ENCODE results near the gene ANKLE2.

Gene ANKLE2

GRCh38 chr12:132774646-132775275 lies 13.1 kb upstream of the ANKLE2 start:
- no CpG with 5 or more reads among the region's 30 CpGs for WGBS, 2 donors (ENCODE audit: extremely low coverage in 2 of 2, insufficient read length in 2 of 2, insufficient replicate concordance in 1 of 2)
- H3K4me2 ChIP-seq (ENCODE audit: insufficient read depth, low read length, poor library complexity, severe bottlenecking), result no peak overlapping the region
- H2AK5ac ChIP-seq (ENCODE audit: low read depth, low read length), result no peak overlapping the region
- peaks cover 5% of the 10 kb centered on the region for H3K79me1 ChIP-seq (ENCODE audit: low read depth, low read length)
- H3K18ac ChIP-seq (ENCODE audit: low read length), result no peak overlapping the region
- no peak overlapping the region for H4K8ac ChIP-seq (ENCODE audit: low read depth, low read length)
- no peak overlapping the region for H3K23ac ChIP-seq (ENCODE audit: low read depth, low read length, poor library complexity)
- no peak overlapping the region for H3K4me3 ChIP-seq (ENCODE audit: low read length in 2 of 2)
- no peak overlapping the region for H3K27ac ChIP-seq (replicated peaks; ENCODE audit: low read length)
- no peak overlapping the region for H2BK5ac ChIP-seq (ENCODE audit: low read length)
- H3K4ac ChIP-seq (ENCODE audit: low read length), result no peak overlapping the region
- H2AFZ ChIP-seq (ENCODE audit: low read length), result no peak overlapping the region
- peaks cover 38 to 88% of the 10 kb centered on the region in 2 donors for H3K36me3 ChIP-seq (replicated peaks in 1 of 2; ENCODE audit: control insufficient read depth in 2 of 2, insufficient read depth in 2 of 2, low read length in 2 of 2)
- H2BK15ac ChIP-seq (ENCODE audit: low read length), result no peak overlapping the region
- H4K91ac ChIP-seq (ENCODE audit: low read depth, low read length, poor library complexity), result no peak overlapping the region
- H2BK120ac ChIP-seq (ENCODE audit: low read depth, low read length), result no peak overlapping the region
- DNase-seq (ENCODE audit: low spot score), result no peak
- H3K9ac ChIP-seq (ENCODE audit: low read depth, low read length, poor library complexity), result no peak overlapping the region
- no peak overlapping the region for H2BK12ac ChIP-seq (ENCODE audit: low read length)
- no peak overlapping the region for H3K14ac ChIP-seq (ENCODE audit: low read length)
- no peaks in the 10 kb centered on the region for H3K9me3 ChIP-seq (replicated peaks in 1 of 2; ENCODE audit: control insufficient read depth in 2 of 2, insufficient read depth in 1 of 2, low read depth in 1 of 2, low read length in 2 of 2)
- no peaks in the 10 kb centered on the region for H3K4me1 ChIP-seq (ENCODE audit: control insufficient read depth in 2 of 2, insufficient read depth in 1 of 2, low read depth in 1 of 2, low read length in 2 of 2)
- H3K27me3 ChIP-seq (ENCODE audit: control insufficient read depth in 3 of 3, insufficient read depth in 3 of 3, low read depth in 1 of 3, low read length in 3 of 3), result no peaks in the 10 kb centered on the region

GRCh38 chr12:132774159-132774558 lies 12.5 kb upstream of the ANKLE2 start:
- H2AK5ac ChIP-seq (ENCODE audit: low read depth, low read length), result no peak overlapping the region
- no peak overlapping the region for H3K14ac ChIP-seq (ENCODE audit: low read length)
- no peak overlapping the region for H3K4ac ChIP-seq (ENCODE audit: low read length)
- no peaks in the 10 kb centered on the region for H3K9me3 ChIP-seq (replicated peaks in 1 of 2; ENCODE audit: control insufficient read depth in 2 of 2, insufficient read depth in 1 of 2, low read depth in 1 of 2, low read length in 2 of 2)
- H2BK15ac ChIP-seq (ENCODE audit: low read length), result no peak overlapping the region
- no peak overlapping the region for H4K91ac ChIP-seq (ENCODE audit: low read depth, low read length, poor library complexity)
- H3K4me1 ChIP-seq (ENCODE audit: control insufficient read depth in 2 of 2, insufficient read depth in 1 of 2, low read depth in 1 of 2, low read length in 2 of 2), result no peaks in the 10 kb centered on the region
- no peak overlapping the region for H3K18ac ChIP-seq (ENCODE audit: low read length)
- H2AFZ ChIP-seq (ENCODE audit: low read length), result no peak overlapping the region
- H3K36me3 ChIP-seq (replicated peaks in 1 of 2; ENCODE audit: control insufficient read depth in 2 of 2, insufficient read depth in 2 of 2, low read length in 2 of 2), result peaks cover 38 to 88% of the 10 kb centered on the region in 2 donors
- no peak overlapping the region for H2BK120ac ChIP-seq (ENCODE audit: low read depth, low read length)
- no CpG with 5 or more reads among the region's 18 CpGs for WGBS, 2 donors (ENCODE audit: extremely low coverage in 2 of 2, insufficient read length in 2 of 2, insufficient replicate concordance in 1 of 2)
- no peak overlapping the region for H2BK12ac ChIP-seq (ENCODE audit: low read length)
- no peak overlapping the region for H3K23ac ChIP-seq (ENCODE audit: low read depth, low read length, poor library complexity)
- no peak overlapping the region for H3K4me2 ChIP-seq (ENCODE audit: insufficient read depth, low read length, poor library complexity, severe bottlenecking)
- H3K27ac ChIP-seq (replicated peaks; ENCODE audit: low read length), result no peak overlapping the region
- H4K8ac ChIP-seq (ENCODE audit: low read depth, low read length), result peak overlapping the region; percentile 82
- no peak for DNase-seq (ENCODE audit: low spot score)
- H3K79me1 ChIP-seq (ENCODE audit: low read depth, low read length), result peaks cover 5% of the 10 kb centered on the region
- no peaks in the 10 kb centered on the region for H3K27me3 ChIP-seq (ENCODE audit: control insufficient read depth in 3 of 3, insufficient read depth in 3 of 3, low read depth in 1 of 3, low read length in 3 of 3)
- no peak overlapping the region for H3K4me3 ChIP-seq (ENCODE audit: low read length in 2 of 2)
- no peak overlapping the region for H3K9ac ChIP-seq (ENCODE audit: low read depth, low read length, poor library complexity)
- no peak overlapping the region for H2BK5ac ChIP-seq (ENCODE audit: low read length)

GRCh38 chr12:132773077-132773955 lies 11.7 kb upstream of the ANKLE2 start:
- H3K23ac ChIP-seq (ENCODE audit: low read depth, low read length, poor library complexity), result no peak overlapping the region
- H3K27ac ChIP-seq (replicated peaks; ENCODE audit: low read length), result no peak overlapping the region
- H3K14ac ChIP-seq (ENCODE audit: low read length), result no peak overlapping the region
- peak overlapping the region in 1 of 2 donors; percentile 25 for H3K4me3 ChIP-seq (ENCODE audit: low read length in 2 of 2)
- peaks cover 38 to 90% of the 10 kb centered on the region in 2 donors for H3K36me3 ChIP-seq (replicated peaks in 1 of 2; ENCODE audit: control insufficient read depth in 2 of 2, insufficient read depth in 2 of 2, low read length in 2 of 2)
- no peak overlapping the region for H3K9ac ChIP-seq (ENCODE audit: low read depth, low read length, poor library complexity)
- no peak overlapping the region for H2AFZ ChIP-seq (ENCODE audit: low read length)
- H3K18ac ChIP-seq (ENCODE audit: low read length), result no peak overlapping the region
- H3K4ac ChIP-seq (ENCODE audit: low read length), result no peak overlapping the region
- H4K91ac ChIP-seq (ENCODE audit: low read depth, low read length, poor library complexity), result no peak overlapping the region
- peak overlapping the region; percentile 66 for H2BK5ac ChIP-seq (ENCODE audit: low read length)
- no peak overlapping the region for H2AK5ac ChIP-seq (ENCODE audit: low read depth, low read length)
- no peak overlapping the region for H4K8ac ChIP-seq (ENCODE audit: low read depth, low read length)
- H3K27me3 ChIP-seq (ENCODE audit: control insufficient read depth in 3 of 3, insufficient read depth in 3 of 3, low read depth in 1 of 3, low read length in 3 of 3), result no peaks in the 10 kb centered on the region
- no peaks in the 10 kb centered on the region for H3K9me3 ChIP-seq (replicated peaks in 1 of 2; ENCODE audit: control insufficient read depth in 2 of 2, insufficient read depth in 1 of 2, low read depth in 1 of 2, low read length in 2 of 2)
- no peaks in the 10 kb centered on the region for H3K4me1 ChIP-seq (ENCODE audit: control insufficient read depth in 2 of 2, insufficient read depth in 1 of 2, low read depth in 1 of 2, low read length in 2 of 2)
- H2BK15ac ChIP-seq (ENCODE audit: low read length), result no peak overlapping the region
- no peak overlapping the region for H2BK12ac ChIP-seq (ENCODE audit: low read length)
- no peak overlapping the region for H3K4me2 ChIP-seq (ENCODE audit: insufficient read depth, low read length, poor library complexity, severe bottlenecking)
- no peak for DNase-seq (ENCODE audit: low spot score)
- H2BK120ac ChIP-seq (ENCODE audit: low read depth, low read length), result no peak overlapping the region
- no CpG with 5 or more reads among the region's 41 CpGs for WGBS, 2 donors (ENCODE audit: extremely low coverage in 2 of 2, insufficient read length in 2 of 2, insufficient replicate concordance in 1 of 2)
- peaks cover 5% of the 10 kb centered on the region for H3K79me1 ChIP-seq (ENCODE audit: low read depth, low read length)

GRCh38 chr12:132772606-132773005 lies 11.0 kb upstream of the ANKLE2 start:
- Histone ChIP-seq H4K8ac (ENCODE audit: low read depth, low read length) (no peak overlapping the region), H2AK5ac (ENCODE audit: low read depth, low read length) (no peak overlapping the region), H2BK120ac (ENCODE audit: low read depth, low read length) (no peak overlapping the region), H3K4me2 (ENCODE audit: insufficient read depth, low read length, poor library complexity, severe bottlenecking) (no peak overlapping the region), H2BK15ac (ENCODE audit: low read length) (no peak overlapping the region), H3K36me3 (replicated peaks in 1 of 2; ENCODE audit: control insufficient read depth in 2 of 2, insufficient read depth in 2 of 2, low read length in 2 of 2) (peaks cover 36 to 85% of the 10 kb centered on the region in 2 donors), H4K91ac (ENCODE audit: low read depth, low read length, poor library complexity) (no peak overlapping the region), H3K9me3 (replicated peaks in 1 of 2; ENCODE audit: control insufficient read depth in 2 of 2, insufficient read depth in 1 of 2, low read depth in 1 of 2, low read length in 2 of 2) (no peaks in the 10 kb centered on the region), H2BK5ac (ENCODE audit: low read length) (peak overlapping the region; percentile 66), H2BK12ac (ENCODE audit: low read length) (no peak overlapping the region), H3K4me3 (ENCODE audit: low read length in 2 of 2) (no peak overlapping the region), H3K14ac (ENCODE audit: low read length) (no peak overlapping the region), H3K27ac (replicated peaks; ENCODE audit: low read length) (no peak overlapping the region), H3K23ac (ENCODE audit: low read depth, low read length, poor library complexity) (no peak overlapping the region), H3K18ac (ENCODE audit: low read length) (no peak overlapping the region), H3K9ac (ENCODE audit: low read depth, low read length, poor library complexity) (no peak overlapping the region), H2AFZ (ENCODE audit: low read length) (no peak overlapping the region), H3K79me1 (ENCODE audit: low read depth, low read length) (peaks cover 3% of the 10 kb centered on the region), H3K27me3 (ENCODE audit: control insufficient read depth in 3 of 3, insufficient read depth in 3 of 3, low read depth in 1 of 3, low read length in 3 of 3) (no peaks in the 10 kb centered on the region), H3K4ac (ENCODE audit: low read length) (no peak overlapping the region), H3K4me1 (ENCODE audit: control insufficient read depth in 2 of 2, insufficient read depth in 1 of 2, low read depth in 1 of 2, low read length in 2 of 2) (no peaks in the 10 kb centered on the region)
- DNase-seq (ENCODE audit: low spot score), result no peak
- WGBS, 2 donors (ENCODE audit: extremely low coverage in 2 of 2, insufficient read length in 2 of 2, insufficient replicate concordance in 1 of 2), result no CpG with 5 or more reads among the region's 14 CpGs

Measured in neuronal stem cell (in vitro differentiated cells).